Keratinocyte (primary cell): ENCODE measurements around the gene EZH2. TPM values are rescaled to one million over a fixed set of nuclear protein-coding genes. Genes with fewer than 3 reads are reported as not detected.

Experiments
- DNase-seq: peaks from one replicate; pipeline ENCODE4 v3.0.0-alpha.2; 2011; ENCODE audit warnings: low read depth, missing footprints, low spot score
- FAIRE-seq: peaks from 2 replicates; lab custom pipeline; 2011; peaks lifted over from hg19 to GRCh38; lab: Jason Lieb, UNC
- H2AFZ ChIP-seq: 2 replicates; pipeline ENCODE4 v1.6.0; 2012; ENCODE audit warnings: low read length, control low read depth, inconsistent platforms; ENCODE audit not compliant: control insufficient read depth
- H3K27ac ChIP-seq: 2 replicates; pipeline ENCODE4 v1.5.1; 2011; ENCODE audit warnings: low read length; ENCODE audit not compliant: control insufficient read depth, insufficient read depth
- H3K27me3 ChIP-seq: 3 replicates; pipeline ENCODE4 v1.6.0; 2011; ENCODE audit warnings: low read length; ENCODE audit not compliant: control insufficient read depth, insufficient read depth; ENCODE audit errors: extremely low read depth
- H3K36me3 ChIP-seq, 2 experiments: 2 replicates in 1 of 2; 3 replicates in 1 of 2; pipeline ENCODE4 v1.5.1; 2011; ENCODE audit warnings: low read length in 2 of 2, mild to moderate bottlenecking in 1 of 2; ENCODE audit not compliant: control insufficient read depth in 2 of 2, insufficient read depth in 2 of 2; ENCODE audit errors: extremely low read depth in 1 of 2
- H3K4me1 ChIP-seq: 3 replicates; pipeline ENCODE4 v1.5.1; 2011; ENCODE audit warnings: low read length; ENCODE audit not compliant: control insufficient read depth, insufficient read depth; ENCODE audit errors: extremely low read depth
- H3K4me2 ChIP-seq: 3 replicates; pipeline ENCODE4 v1.6.0; 2011; ENCODE audit warnings: low read depth, low read length; ENCODE audit not compliant: control insufficient read depth, insufficient read depth; ENCODE audit errors: extremely low read depth
- H3K4me3 ChIP-seq, 3 experiments: fragments of 200-600 bp in 1 of 3; sonication (generic) in 1 of 3; 2 replicates in 2 of 3; 3 replicates in 1 of 3; pipeline ENCODE4 v1.5.1; 2011 to 2016; ENCODE audit warnings: low read length in 3 of 3, mild to moderate bottlenecking in 3 of 3, control low read depth in 2 of 3, inconsistent platforms in 1 of 3, low read depth in 1 of 3, mixed read lengths in 1 of 3, mixed run types in 1 of 3, moderate library complexity in 1 of 3; ENCODE audit not compliant: control insufficient read depth in 2 of 3, insufficient read depth in 2 of 3; ENCODE audit errors: extremely low read depth in 1 of 3
- H3K79me2 ChIP-seq: 2 replicates; pipeline ENCODE4 v1.6.0; 2012; ENCODE audit warnings: low read length; ENCODE audit not compliant: control insufficient read depth, insufficient read depth
- H3K9ac ChIP-seq: 3 replicates; pipeline ENCODE4 v1.6.0; 2011; ENCODE audit warnings: low read length; ENCODE audit not compliant: control insufficient read depth, insufficient read depth; ENCODE audit errors: extremely low read depth
- H3K9me1 ChIP-seq: 3 replicates; pipeline ENCODE4 v1.6.0; 2011; ENCODE audit warnings: low read length; ENCODE audit not compliant: control insufficient read depth, insufficient read depth; ENCODE audit errors: extremely low read depth
- H3K9me3 ChIP-seq: 2 replicates; pipeline ENCODE4 v1.5.1; 2012; ENCODE audit warnings: low read depth, low read length; ENCODE audit not compliant: control insufficient read depth
- H4K20me1 ChIP-seq: 3 replicates; pipeline ENCODE4 v1.6.0; 2011; ENCODE audit warnings: low read length; ENCODE audit not compliant: control insufficient read depth, insufficient read depth; ENCODE audit errors: extremely low read depth
- CTCF ChIP-seq, 3 experiments: IDR thresholded peaks in 1 of 3; conservative IDR thresholded peaks in 1 of 3; optimal IDR thresholded peaks in 1 of 3; 2 replicates in 2 of 3; 3 replicates in 1 of 3; pipeline versions ENCODE3 to v1.5.1; 2011; ENCODE audit warnings: low read length in 3 of 3, mild to moderate bottlenecking in 3 of 3, moderate library complexity in 2 of 3, control low read depth in 1 of 3, inconsistent platforms in 1 of 3; ENCODE audit not compliant: insufficient read depth in 2 of 3; ENCODE audit errors: extremely low read depth in 1 of 3
- EZH2 ChIP-seq: IDR thresholded peaks from one replicate; pipeline ENCODE4 v1.6.1; 2012; ENCODE audit warnings: inconsistent platforms, mild to moderate bottlenecking, low read length, moderate library complexity
- dilution Hi-C: fragments of 300-500 bp; cut with MboI; formaldehyde crosslinking; loops from one replicate; pipeline ENCODE4 v1.7.0; 2020; ENCODE audit warnings: low sequenced_read_pairs; ENCODE audit not compliant: extremely low pct_ligation_motif_present
- polyA plus RNA-seq, 5 experiments: library from polyadenylated mRNA; depleted of rRNA in 3 of 5; stranded (reverse) in 3 of 5; stranded (forward) in 1 of 5; unstranded in 1 of 5; fragments of >200 nt; gene quantifications; 1 replicate in 1 of 5; 2 replicates in 3 of 5; 3 replicates in 1 of 5; pipeline versions ENCODE4 v1.2.1 to v1.2.3, GENCODE V29; 2011 to 2012; ENCODE audit warnings: missing spikeins in 2 of 5, low read depth in 1 of 5, low replicate concordance in 1 of 5

The EZH2 gene
- polyA plus RNA-seq, 1 donor (not counting 4 experiments of a cell fraction or from before 2014, with no cell fraction given), result 16.0 TPM

GRCh38 chr7:148852272-148852671 lies 31.8 kb downstream of the EZH2 start:
- no peaks in the 10 kb centered on the region for H3K27me3 ChIP-seq
- no peak overlapping the region for H3K4me2 ChIP-seq
- no peak for FAIRE-seq
- dilution Hi-C loops, result no loop called here
- H3K27ac ChIP-seq, result no peak overlapping the region
- peaks cover 57% of the 10 kb centered on the region for H3K79me2 ChIP-seq
- no peak overlapping the region for H3K4me3 ChIP-seq
- no peaks in the 10 kb centered on the region for H3K4me1 ChIP-seq
- no peaks in the 10 kb centered on the region for H3K9me1 ChIP-seq
- H2AFZ ChIP-seq, result no peak overlapping the region
- no peak overlapping the region for H3K9ac ChIP-seq
- H3K9me3 ChIP-seq, result no peaks in the 10 kb centered on the region
- no peak for DNase-seq
- no peak for TF ChIP-seq EZH2
- no peak for TF ChIP-seq CTCF (optimal IDR thresholded peaks at IDR 0.05 in 1 of 3, IDR thresholded peaks at IDR 0.05 in 1 of 3, conservative IDR thresholded peaks at IDR 0.05 in 1 of 3; ENCODE audit: extremely low read depth in 1 of 3, insufficient read depth in 2 of 3, low read length in 3 of 3)
- no peaks in the 10 kb centered on the region for H3K36me3 ChIP-seq
- no peaks in the 10 kb centered on the region for H4K20me1 ChIP-seq

GRCh38 chr7:148850564-148850963 lies 33.5 kb downstream of the EZH2 start:
- H3K4me3 ChIP-seq, result no peak overlapping the region
- H3K4me2 ChIP-seq, result no peak overlapping the region
- H3K9me1 ChIP-seq, result no peaks in the 10 kb centered on the region
- no peaks in the 10 kb centered on the region for H3K9me3 ChIP-seq
- DNase-seq (no peak), FAIRE-seq (no peak)
- no peak overlapping the region for H2AFZ ChIP-seq
- H3K36me3 ChIP-seq, result no peaks in the 10 kb centered on the region
- no peak overlapping the region for H3K9ac ChIP-seq
- no peaks in the 10 kb centered on the region for H3K4me1 ChIP-seq
- H4K20me1 ChIP-seq, result no peaks in the 10 kb centered on the region
- H3K79me2 ChIP-seq, result peaks cover 51% of the 10 kb centered on the region
- no peak overlapping the region for H3K27ac ChIP-seq
- no peaks in the 10 kb centered on the region for H3K27me3 ChIP-seq
- TF ChIP-seq EZH2 (no peak), CTCF (optimal IDR thresholded peaks at IDR 0.05 in 1 of 3, IDR thresholded peaks at IDR 0.05 in 1 of 3, conservative IDR thresholded peaks at IDR 0.05 in 1 of 3; ENCODE audit: extremely low read depth in 1 of 3, insufficient read depth in 2 of 3, low read length in 3 of 3) (no peak)
- dilution Hi-C loops, result no loop called here
